HG02943 (cell line): Measurements from ENCODE around the gene MYMK.

ENCODE experiments used
- ATAC-seq: cut with Tn5 transposase; IDR thresholded peaks from one replicate; pipeline ENCODE4 v1.9.1; 2021; ENCODE audit warnings: mild to moderate bottlenecking, low read depth, moderate library complexity; ENCODE audit not compliant: unreplicated experiment

MYMK gene

DNA sequence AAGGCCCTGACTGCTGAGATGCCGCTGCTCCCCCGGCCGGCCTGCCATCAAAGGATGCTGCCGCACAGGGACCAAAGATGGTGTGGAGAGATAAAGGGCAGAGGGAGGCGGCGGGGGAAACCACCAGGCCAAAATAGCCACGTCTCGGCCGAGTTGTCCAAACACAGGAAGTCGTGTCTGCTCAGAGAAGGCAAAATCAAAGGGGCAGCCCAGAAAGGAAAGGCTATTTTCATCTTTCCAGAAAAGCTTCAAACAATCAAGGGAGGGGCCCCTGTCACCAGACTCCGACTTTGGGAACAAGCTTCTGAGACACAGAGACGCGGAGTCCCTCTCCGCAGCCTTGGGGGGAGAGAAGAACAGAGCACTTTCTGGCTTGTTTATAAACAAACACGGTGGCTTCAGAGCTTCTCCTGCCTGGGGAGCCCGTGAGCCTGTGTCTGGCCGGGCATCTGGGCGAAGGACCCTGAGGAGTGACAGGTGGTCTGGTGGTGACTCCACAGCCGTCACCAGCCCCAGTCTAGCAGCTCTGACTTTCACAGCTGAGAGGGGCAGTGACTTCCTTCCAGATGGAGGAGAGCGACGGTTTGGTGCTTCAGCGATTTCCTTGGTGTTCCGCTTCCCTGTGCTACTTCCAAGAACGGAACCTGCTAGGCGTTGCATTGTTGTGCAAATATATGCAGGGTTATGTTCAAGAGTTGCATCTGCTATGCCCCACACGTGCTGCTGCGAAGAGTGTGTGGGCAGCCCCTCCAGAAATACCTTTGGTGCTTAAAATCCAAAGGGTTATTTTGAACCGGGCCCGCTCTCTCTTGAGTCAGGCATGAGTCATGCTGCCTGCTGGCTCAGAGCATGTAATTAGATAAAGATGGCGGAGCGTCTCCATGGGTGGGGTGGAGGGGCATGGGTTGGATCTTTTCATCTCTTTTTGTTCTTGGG is 33.7 kb upstream of the MYMK start:
- ATAC-seq: no peak

DNA sequence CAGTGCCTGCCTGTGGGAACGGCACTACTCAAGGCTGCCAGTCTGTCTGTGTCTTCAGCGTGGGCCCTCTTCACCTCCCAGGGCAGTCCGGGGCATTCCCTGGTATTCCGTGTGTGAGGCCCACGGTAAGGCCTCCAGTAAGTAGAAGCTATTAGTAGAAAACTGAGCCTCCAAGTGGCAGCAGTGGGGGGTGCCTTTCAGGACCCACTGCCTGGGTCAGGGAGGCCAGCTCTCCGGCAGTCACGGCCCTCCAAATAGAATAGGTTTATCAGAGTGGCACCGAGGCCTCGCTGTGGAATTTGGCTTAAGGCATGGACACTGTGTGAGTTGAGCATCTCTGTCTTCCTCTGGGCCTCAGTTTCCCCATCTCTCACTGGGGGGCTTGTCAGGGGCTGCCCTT is 32.8 kb upstream of the MYMK start:
- no peak for ATAC-seq

DNA sequence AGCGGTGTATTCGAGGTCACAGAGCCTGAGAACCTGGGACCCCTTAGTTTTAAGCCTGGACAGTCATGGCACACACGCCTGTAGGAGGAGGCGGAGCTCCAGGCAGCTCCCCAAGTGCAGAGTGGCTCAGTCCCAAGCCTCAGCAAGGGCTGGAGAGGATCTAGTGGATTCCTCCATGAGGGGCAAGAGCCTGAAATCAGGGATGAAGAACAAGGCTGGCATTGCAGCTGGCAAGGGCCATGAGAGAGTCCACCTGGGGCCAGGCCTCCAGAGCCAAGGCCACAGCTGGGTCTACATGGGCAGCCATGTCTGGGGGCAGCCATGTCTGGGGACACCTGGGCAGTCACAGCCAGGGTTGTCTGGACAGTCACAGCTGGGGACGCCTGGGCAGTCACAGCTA is 31.6 kb upstream of the MYMK start:
- no peak for ATAC-seq

DNA sequence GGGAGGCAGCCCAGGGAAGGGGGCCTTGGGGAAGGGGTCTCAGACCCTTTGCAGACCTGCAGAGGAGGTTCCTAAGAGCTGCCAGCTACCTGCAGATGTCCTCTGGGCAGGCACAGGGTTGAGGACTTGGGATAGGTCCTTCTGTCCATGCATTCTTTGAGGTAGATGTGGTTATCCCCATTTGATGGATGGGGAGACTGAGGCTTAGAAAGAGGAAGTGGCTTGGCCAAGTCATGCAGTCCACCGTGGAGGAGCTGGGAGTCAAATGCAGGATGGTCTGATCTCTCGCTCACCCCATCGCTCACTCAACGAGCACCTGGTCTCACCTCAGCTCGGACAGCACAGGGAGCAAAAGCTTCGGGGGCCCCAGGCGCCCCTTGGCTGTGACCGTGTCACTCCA is 30.0 kb upstream of the MYMK start:
- ATAC-seq: no peak

DNA sequence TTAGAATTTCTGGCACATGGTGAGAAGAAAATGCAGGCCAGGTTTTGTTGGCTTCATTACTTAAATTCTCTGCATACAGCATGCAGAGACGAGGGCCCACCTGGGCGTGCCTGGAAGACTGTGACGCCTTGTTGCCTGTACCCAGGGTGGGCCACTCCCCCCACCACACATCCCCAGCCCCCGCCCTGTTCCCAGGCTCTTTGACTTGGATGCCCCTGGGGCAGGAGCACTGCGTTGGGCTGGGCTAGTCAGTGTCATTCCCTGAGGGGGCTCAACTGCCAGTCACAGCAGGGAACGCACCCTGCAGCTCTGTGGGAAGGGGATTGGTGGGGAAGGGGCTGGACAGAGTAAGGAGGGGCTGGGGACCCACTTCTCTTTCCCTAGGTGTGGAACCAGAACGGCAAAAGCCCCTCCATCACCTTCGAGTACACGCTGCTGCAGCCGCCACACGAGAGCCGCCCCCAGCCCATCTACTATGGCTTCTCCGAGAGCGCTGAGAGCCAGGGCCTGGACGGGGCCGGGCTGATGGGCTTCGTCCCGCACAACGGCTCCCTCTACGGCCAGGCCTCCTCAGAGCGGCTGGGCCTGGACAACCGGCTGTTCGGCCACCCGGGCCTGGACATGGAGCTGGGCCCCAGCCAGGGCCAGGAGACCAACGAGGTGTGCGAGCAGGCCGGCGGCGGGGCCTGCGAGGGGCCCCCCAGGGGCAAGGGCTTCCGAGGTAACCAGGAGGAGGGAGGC is 29.4 kb upstream of the MYMK start:
- no peak for ATAC-seq

DNA sequence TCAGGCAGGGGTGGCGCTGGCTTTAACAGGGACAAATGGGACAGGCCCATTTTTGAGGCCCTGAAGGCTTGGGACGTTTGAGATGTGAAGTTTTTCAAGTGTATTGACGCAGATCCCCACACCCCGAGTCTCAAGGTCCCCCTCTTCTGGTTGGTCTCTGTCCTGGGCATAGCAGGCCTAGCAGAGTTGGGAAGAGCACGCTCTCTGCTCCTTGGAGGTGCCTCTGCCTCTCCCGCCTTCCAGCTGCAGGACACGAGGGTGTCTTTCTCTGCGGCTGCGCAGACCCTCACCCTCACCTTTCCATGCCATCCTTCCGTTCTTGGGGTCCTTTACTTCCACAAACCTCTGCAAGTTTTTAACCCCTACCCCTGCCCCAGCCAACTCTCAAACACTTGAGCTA is 28.4 kb upstream of the MYMK start:
- no peak for ATAC-seq

DNA sequence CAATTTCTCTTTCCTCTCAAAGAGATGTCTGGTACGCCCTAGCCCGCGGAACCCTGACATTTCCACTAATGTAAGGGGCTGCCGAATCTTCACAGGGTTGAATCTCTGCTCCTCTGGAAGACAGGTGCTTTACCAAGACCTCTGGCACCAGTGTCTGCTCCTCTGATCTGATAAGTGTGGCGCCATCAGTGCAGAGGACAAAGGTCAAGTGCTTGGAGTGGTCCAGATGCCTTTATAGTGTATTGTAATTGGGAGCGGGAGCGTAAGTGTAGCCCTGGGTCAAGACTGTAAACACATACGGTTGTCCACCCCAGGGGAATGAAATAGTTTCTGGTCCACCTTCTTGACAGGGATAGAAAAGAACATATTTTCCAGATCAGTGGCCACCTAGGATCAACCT is 27.5 kb upstream of the MYMK start:
- ATAC-seq: no peak

DNA sequence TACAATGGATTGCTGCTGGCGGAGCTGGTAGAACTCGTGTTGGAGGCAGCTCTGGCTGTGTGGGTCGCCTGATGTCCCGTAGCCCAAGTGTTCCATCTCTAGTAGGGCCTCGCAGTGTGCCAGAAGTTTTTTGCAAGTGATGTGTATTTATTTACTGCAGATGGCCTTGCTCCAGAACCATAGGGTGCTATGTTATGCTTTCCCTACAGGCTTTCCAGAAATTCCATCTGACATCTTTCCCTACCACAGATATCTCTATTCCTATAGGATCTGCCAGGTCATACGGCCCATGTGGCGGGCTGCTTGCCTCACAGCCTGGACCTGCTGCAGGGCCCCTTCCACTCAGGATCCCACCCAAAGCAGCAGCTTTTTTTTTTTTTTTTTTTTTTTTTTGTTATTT is 26.7 kb upstream of the MYMK start:
- no peak for ATAC-seq

DNA sequence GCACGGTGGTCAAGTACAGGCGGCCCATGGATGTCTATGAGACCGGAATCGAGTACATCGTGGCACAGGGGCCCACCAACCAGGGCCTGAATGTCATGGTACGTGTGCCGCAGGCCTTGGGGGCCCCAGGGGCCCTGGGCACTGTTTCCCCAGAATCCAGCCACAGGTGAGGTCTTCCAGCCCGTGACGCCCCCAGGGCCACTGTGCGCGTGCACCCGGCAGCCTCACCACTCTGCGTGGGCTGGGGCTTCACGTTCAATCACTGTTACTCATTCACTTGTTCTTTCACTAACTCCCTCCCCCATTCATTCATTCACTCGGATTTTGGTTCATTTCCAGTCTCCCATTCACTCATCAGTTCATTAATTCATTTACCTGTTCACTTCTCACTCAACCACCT is 22.4 kb upstream of the MYMK start:
- ATAC-seq: no peak

DNA sequence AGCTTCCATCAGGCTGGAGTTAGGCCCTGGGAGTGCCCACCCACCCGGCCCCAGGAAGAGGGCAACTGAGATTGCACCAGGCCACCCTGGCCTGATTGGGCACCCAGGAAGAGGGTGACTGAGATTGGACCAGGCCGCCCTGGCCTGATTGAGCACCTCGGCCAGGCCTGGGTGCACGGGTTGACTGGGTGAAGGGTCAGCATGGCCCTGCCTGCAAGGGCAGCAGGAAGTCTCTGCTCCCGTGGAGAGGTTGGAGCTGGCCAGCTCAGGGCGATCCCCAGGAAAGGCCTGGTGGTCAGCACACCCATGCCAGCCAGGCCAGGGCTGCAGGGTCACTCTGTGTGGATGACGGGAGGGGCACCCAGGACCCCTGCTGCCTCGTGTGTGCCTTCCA is 21.5 kb upstream of the MYMK start:
- ATAC-seq: no peak

DNA sequence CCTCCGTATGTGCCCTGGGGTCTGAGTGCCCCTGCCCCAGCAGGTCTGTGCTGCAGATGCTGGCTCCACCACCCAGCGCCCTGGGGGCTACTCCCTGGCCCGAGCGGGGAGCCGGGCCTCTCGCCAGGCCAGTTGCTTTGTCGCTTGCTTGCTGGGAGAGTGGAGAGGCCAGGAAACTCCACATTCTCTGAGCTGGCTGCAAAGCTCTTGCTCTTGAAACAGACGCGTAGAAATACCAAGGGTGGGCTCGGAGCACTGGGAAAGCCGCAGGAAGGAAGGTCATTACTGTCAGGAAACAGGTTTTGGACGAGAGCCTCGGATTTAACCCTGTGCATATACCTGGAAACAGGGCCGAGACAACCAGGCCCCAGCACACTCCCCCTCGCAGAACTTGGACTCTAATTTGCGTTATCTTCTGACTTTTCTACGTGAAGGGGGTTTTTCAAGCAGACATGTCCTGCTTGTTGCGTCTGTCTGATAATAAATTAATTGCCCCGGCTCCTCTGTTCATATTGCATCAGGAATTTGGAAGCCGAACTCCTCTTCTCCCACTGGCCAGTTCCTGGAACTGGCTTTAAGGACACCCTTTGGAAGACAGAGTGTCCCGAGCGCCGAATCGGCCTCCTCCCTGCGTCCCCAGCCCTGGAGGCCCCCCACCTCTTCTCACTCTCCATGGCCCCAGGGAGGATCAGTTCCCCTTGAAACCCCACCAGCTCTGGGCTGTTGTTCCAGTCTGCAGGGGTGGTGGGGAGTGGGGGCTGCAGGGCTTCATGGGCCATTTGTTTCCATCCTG is 20.9 kb upstream of the MYMK start:
- ATAC-seq: no peak

DNA sequence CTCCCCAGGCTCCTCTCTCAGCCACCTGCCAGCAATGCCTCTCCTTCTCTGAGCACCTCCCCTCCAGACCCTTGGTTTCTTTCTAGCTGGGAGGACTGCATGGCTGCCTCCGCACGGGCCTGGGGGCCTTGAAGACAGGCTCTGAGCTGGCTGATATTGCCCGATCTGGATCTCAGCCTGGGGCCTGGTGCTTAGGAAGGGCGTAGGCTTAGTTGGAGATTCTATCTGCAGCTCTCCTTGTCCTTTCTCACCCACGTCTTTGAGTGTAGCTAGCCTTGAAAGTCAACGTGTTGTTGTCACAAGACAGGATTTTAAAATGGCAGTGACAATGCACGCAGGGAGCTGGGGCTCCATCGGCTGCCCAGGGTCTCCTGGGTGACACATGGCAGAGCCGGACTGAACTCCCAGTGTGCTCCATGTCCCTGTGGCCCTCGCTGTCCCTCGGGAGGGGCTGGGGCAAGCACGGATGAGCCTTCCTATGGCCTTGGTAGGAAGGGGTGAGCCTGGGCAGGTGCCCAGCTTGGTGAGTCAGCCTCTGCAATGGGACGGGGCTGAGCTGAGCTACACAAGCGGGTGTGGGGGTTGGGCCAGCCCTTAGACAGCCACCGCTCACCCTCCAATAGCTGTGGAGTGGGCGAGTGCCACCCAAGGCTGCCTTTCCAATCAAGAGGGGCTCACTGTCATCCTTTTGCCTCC is 19.2 kb upstream of the MYMK start:
- no peak for ATAC-seq

DNA sequence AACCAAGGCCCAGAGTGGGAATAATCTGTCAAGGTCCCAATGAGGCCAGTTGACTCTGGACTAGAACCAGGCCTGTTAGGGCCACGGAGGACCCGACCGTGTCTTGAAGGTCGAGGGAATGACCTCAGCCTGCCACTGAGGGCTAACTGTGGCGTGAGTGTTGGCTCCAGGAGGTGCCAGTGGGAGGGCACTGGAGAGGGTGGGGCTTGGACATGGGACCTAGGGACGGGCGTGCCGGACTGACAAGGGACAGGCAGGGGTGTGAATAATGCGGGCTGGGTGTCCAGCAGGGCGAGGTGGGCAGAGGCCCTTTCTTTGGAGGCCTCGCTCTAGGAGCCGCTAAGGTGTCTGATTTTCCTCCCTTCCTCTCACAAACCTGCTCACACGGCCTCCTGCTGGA is 17.2 kb upstream of the MYMK start:
- no peak for ATAC-seq

DNA sequence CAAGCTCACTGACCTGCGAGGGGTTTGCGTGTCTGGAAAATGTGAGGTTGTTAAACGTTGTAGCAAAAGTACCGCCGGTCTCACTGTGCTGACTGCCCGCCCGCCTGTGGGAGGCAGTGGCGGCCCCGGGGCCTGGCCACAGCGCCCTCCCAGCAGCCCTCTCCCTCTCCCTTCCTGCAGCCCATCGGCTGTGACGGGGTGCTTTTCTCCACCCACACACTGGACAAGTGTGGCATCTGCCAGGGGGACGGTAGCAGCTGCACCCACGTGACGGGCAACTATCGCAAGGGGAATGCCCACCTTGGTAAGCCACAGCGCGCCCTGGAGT is 15.9 kb upstream of the MYMK start:
- no peak for ATAC-seq

DNA sequence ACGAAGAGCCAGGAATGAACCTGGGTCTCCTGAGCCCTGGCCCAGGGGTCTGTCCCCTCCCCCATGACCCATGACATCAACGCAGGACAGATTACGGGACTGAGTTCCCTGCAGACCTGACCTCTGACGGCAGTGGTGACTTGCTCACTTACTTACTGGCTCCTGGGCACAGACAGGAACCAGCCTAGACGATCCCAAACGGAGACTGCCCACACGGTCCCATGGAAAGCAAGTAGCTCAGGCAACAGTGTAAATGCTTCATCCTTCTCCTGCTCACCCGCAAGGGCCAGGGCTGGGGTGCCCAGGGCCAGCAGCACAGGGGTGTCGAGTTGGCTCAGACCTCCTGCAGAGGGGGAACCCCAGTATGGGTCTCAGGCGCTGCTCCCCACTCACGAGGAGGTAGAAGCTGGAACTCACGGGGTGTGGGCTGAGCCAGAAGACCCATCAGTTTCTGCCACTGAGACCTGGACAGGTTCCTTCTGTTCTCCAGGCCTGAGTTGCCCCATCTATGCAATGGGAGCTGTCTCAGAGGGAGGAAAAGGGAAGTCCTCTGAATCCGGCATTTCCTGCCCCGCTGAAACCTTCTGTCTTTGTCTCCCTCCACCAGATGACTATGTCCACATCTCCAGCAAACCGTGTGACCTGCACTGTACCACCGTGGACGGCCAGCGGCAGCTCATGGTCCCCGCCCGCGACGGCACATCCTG is 15.4 kb upstream of the MYMK start:
- no peak for ATAC-seq

DNA sequence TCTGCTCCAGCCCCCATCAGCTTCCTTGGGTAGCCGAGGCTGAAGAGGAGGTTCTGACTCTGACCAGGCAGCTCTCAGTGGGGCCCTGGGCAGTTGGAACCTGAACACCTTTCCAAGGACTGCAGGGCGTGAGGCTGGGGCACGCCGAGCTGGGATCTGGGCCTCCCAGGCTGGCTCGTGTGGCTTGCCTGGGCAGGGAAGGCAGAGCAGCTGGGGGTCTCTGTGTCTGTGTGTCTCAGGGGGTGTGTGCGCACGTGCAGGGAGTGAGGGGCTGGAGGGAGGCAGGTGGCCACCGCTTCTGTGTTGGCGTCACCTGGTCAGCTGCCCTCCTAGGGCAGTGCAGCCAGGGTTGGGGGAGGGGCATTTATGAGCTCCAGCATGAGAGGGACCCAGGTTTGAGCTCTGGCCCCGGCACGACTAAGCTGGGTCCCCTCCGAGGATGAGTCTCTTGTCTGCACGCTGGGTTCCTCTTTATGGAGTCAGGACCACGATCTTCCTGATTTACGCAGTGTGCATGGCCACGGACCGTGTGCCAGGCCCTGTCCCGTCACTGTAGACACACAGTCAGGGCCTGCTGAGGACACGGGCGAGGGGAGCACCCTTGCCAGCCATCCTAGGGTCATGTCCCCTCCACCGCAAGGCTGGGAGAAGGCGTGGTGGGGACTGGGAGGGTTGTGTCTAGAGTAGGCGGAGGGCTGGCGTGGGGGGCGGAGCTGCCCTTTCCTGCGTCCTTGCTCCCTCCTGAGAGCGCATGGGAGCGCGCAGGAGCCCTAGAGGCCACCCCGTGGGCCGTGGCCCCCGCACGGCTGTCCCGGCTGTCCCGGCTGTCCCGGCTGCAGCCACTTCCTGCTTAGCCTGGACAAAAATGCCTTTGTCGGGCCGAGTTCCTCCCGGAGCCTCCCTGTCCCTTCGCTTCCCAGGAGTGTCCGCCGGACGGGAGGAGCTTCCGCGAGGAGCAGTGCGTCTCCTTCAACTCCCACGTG is 14.4 kb upstream of the MYMK start:
- ATAC-seq: no peak

DNA sequence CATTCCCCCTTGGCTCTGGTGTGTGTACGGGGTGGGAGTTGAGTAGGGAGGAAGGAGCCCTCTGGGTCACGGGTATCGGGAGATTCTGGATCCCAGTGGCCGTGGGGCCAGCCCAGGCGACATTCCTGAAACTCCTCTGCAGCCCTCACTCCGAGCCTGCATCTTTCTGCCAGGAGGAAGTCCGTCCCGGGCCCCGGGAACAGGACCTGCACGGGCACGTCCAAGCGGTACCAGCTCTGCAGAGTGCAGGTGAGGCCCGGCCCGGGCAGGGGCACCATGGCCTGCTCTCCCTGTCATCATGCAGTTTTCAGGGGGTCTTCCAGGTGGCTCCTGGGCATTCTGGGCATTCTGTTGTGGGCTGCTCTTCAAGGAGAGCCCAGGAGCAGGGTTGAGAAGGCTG is 13.4 kb upstream of the MYMK start:
- ATAC-seq: no peak

DNA sequence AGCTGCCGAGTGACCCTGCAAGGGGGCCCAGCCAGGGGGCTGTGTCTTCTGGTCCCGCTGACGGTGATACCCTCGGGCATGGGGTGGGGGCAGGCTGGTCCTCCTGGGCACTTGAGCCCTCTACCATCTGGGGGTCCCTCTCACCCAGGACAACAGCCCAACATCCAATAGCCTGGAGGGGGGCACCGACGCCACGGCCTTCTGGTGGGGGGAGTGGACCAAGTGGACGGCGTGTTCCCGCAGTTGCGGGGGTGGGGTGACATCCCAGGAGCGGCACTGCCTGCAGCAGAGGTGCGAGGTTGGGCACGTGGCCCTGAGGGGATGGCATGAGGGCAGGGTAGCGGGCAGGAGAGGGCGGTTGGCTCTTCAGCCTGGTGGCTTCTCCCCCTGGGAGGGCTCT is 12.5 kb upstream of the MYMK start:
- ATAC-seq: no peak

DNA sequence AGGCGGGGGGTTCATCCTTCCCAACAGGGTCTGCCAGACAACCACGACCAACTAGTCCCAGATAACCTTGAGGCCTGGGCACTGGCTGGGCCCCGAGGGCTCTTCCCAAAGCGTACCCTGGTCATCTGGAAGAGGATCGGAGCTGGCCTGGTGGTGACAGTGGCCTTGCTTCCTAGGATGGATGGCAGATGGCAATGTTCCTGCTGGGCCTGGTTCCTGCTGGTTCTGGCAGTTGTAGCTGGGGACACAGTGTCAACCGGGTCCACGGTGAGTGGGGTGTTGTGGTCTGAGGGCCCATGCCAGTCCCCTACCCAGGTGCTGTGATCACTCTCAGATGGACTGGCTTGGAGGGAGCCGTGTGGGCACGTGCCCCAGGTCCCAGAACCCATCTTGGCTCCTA is 11.8 kb upstream of the MYMK start:
- no peak for ATAC-seq
